Measurements from ENCODE around the gene PHLDB3.
"Not testable (repeated sequence)": the region's sequence is repeated elsewhere in the genome, so short reads cannot be mapped to it uniquely, and the experiment has no call there.

PHLDB3 gene

DNA sequence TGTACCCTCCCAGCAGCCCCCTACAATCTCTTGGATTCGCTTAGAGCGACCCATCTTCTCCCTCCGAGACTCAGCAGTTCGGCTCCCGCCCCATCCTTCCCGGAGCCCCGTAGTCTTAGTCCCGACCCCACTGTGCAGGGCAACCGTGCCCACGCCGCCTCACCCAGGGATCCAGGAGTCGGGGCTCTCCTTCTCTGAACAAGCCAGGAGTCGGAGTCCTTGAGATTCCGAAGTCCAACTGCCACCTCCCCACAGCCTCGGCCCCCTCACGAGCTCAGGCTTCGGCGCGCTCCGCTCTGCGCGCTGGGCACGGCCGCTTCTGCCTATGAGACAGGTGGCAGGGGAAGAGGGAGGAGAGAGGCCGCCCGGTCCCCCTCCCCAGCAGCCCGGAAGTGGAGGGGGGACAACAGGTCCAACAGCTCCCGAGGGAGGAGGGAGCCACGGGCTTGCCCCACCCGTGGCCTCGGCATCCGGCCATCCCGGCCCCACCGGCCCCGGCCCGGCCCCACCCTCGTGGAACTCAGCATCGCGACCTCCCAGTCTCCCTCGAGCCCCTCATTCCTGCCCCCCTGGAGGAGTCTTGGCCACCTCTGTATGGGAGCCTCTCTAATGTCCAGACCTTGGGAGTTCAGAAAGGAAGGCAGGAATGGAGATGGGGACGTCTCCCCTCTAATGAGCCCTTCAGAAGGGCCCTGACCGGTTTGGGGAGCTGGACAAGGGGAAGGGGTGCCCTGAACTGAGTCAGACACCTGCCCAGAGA lies at the start of gene PHLDB3:
Gene PHLDB3, minus strand, starts transcription at position 321 of the 760 bp plus-strand sequence. CDS start 628 bp downstream, outside the sequence.
- DNase-seq = peak in 16 of 51 donors; percentile 19 to 62 (median 42)

DNA sequence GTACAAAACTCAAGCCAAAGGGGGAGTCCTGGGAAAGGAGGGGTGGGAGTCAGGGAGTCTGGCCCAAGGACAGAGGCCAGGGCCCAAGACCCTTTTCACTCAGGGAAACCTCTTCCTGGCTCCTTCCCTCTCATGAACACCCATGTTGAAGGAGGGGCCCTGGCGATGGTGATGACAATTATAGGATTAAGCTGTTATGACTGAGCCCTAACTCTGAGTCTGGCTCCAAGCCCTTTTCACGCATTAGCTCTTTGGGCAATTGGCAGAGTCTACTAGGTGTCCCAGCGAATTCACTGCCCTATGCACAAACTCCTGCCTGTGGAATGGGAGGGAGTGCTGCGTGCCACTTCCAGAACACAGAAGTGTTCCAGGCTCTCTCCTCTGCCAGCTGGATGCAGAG lies 49.1 kb upstream of the PHLDB3 start:
- no peak for DNase-seq

DNA sequence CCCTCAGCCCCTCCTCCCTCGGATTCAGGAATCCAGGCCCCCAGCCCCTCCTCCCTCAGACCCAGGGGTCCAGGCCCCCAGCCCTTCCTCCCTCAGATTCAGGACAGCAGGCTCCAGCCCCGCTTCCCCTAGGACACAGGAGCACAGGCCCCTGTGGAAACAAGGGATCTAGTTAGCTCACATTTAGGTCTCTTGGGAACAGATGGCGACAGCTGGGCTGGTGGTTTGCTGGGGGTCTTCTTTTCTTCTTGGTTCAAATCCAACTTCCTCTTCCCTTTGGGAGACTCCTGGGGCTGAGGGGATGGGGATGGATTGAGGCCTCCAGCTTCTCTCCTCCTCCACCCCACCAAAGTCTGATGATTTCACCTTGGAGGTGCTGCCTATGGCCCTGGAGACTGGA lies 48.1 kb upstream of the PHLDB3 start:
- no peak for DNase-seq

DNA sequence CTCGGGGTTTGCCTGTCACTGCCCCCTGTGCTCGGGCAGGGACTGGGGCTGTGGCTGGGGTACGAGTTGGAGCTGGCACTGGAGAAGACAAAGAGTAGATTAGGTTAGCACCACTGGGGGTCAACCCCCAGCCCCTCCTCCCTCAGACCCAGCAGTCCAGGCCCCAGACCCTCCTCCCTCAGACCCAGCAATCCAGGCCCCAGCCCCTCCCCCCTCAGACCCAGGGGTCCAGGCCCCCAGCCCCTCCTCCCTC lies 47.6 kb upstream of the PHLDB3 start:
- no peak for DNase-seq

DNA sequence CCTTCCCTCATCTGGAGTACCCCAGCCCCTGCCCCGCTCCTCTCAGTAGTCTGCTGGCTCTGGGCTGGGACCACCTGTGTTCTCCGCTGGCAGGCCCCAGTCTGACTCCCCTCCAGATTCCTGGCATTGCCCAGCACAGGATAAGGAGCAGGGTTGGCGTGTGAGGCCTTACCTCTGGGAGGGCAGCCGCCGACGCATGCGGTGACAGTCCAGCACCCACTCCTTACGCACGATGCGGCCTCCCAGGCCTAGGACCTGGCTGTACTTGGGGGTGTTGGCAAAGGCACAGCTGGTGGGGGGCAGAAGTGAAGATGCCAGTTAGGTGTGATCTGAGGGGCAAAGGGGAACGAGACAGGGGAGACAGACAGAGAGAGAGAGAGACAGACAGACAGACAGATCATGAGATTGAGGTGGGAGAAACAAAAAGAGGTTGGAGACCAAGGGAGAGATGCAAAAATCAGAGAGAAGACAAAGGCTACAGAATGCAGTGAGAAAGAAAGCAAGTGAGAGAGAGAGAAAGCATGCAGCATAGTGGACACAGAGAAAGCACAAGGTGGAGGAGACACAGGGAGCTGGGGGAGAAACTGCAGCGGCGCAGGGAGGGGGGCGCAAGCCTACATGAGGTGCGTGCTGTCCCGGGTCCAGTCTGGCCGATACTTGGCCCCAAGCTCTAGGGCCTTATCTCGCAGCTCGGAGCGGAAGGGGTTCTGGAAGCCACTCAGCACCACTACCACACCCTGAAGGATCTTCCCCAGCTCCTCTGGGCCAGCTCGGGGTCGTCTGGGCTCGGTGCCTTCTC lies 47.1 kb upstream of the PHLDB3 start:
- no peak for DNase-seq

DNA sequence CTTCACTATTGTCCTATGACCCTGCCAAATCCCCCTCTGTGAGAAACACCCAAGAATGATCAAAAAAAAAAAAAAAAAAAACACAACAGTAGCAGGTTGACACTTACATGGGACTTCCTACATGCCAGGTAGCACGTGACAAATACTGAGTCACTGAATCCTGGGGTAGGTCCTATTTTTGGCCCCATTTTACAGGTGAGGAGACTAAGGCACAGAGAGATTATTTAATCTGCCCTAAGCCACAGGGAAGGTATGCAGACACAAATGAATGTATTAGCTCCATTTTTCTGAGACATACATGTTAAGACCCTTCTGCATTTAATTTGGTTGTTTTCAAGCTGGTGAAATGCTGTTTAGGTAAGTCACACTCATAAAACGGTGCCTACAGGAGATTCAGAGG lies 44.2 kb upstream of the PHLDB3 start:
- no peak for DNase-seq

DNA sequence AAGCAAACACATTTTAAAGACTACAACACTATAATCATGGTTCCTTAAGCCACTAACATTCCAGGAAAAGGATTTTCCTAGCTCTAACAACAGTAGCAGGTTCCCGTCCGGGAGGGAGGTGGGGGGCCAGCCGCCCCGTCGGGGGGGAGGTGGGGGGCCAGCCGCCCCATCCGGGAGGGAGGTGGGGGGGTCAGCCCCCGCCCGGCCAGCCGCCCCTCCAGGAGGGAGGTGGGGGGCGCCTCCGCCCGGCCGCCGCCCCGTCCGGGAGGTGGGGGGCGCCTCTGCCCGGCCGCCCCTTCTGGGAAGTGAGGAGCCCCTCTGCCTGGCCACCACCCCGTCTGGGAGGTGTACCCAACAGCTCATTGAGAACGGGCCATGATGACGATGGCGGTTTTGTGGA lies 43.4 kb upstream of the PHLDB3 start:
- DNase-seq = not testable (repeated sequence)

DNA sequence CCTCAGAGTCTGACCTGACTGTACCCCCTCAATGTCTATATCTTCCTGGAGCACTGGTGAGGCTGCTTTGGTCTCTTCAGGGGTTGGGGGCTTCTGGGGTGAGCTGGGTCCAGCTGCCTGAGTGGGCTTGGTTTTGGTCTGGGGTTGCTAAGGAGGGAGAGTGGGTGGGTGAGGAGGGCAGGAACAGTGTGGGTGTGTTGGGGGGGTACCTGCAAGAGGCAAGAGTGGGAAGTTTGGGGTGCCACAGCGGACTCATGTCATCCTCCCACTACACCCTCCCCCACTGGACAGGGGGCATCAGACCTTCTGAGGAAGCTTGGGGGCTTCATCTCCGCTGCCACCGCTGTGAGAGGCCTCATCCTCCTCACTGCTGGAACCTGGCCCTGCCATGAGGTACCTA lies 42.0 kb upstream of the PHLDB3 start:
- no peak for DNase-seq

DNA sequence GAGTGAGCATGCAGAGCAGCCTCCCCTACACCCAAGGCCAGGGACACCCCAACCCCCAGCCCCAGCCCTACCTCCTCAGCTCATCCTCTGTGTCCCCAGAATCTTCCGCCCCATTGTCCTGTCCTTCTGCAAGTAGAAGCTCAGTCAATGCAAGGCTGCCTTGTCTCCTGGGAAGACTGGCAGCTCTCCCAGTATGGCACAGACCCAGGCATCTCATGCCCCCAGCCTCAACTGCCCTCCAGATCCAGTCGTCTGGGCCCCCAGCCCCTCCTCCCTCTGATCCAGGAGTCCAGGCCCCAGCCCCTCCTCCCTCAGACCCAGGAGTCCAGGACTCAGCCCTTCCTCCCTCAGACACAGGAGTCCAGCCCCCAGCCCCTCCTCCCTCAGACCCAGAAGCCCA lies 41.4 kb upstream of the PHLDB3 start:
- peak in 18 of 51 donors; percentile 4 to 50 (median 18) for DNase-seq

DNA sequence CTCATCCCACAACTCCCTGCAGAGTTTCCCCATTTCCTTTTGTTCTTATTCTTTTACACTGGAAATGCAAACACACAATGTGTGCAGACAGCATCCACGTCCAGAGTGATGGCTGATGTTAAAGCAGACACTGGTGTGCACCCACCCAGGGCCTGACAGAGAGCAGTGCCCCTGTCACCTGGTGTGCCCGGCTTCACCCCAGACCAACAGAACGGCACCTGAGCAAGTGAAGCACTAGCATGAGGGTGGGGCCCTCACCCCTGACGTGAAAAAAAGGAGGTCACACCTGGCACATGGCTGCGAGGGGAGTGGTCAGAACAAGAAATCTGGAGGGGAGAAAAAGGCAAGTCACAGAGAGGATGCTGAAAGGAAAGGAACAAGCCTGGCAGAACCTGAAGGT lies 40.7 kb upstream of the PHLDB3 start:
- DNase-seq = no peak

DNA sequence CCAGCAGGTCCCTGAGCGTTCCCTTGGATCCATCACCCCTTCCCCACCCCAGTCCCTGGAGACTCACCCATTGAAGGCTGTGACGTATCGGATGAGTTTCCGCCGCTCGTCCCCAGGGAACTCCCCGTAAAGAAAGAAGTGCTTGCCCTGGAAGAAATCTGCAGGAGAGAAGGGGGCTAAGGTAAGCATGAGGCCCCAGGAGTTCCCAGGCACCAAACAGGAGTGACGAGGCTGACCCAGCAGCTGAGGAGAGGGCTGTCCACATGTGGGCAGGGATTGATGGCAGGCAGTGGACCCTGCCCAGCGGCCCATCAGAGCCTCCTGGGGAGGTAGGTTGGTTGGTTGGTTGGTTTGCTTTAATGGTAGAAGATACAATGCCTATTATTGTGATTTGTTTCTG lies 39.5 kb upstream of the PHLDB3 start:
- no peak for DNase-seq

DNA sequence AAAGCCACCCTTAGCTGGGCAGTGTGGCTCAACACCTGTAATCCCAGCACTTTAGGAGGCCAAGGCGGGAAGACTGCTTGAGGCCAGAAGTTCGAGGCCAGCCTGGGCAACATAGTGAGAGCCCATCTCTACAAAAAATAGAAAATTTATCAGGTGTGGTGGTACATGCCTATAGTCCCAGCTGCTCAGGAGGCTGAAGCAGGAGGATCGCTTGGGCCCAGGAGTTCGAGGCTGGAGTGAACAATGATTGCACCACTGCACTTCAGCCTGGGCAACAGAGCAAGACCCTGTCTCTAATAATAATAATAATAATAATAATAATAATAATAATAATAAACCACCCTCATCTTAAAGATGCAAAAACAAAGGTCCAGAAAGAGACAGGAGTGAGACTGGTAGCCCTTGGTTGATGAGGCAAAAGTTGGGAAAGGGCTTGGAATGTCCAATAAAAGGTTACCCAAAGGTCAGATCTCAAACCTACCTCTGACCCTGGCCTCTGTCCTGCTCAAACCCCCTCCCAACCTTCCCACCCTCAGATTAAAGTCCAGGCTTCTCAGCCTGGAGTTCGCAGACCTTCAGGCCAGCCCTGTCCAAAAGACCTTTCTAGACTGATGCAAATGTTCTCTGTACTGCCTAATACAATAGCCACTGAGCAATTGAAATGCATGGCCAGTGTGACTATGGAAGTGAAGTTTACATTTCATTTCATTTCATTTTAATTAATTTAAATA lies 37.5 kb upstream of the PHLDB3 start:
- no peak for DNase-seq

DNA sequence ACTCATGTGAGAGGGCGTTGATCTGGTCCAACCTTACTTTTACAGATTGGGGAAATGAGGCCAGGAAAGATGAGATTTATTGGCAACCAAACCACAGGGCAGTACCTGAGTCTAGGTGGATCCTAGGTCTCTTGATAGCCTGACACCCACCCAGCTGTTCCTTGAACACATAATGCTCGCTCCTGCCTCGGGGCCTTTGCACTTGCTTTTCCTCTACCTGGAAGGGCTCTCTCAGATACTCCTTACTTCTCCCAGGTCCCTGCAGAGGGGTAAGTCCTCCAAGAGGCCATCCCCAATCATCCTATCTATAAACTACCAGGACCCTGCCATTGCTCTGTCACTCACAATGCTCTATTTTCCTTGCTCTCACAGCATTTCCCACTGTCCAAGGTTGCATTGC lies 35.8 kb upstream of the PHLDB3 start:
- DNase-seq = no peak

DNA sequence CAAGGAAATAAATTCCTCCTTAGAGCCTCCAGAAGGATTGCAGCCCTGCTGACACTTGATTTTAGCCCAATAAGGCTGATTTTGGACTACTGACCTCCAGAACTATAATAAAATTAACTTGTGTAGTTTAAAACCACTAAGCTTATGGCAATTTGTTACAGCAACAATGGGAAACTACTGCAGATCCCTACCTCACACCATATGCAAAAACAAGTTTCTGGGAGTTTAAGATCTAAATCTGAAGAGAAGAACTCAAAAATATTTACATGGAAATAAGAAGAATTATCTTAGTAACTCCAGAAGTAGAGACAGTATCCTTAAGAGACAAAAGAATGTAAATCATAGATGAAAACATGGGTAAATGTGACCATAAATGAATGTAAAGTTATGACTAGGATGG lies 34.4 kb upstream of the PHLDB3 start:
- no peak for DNase-seq

DNA sequence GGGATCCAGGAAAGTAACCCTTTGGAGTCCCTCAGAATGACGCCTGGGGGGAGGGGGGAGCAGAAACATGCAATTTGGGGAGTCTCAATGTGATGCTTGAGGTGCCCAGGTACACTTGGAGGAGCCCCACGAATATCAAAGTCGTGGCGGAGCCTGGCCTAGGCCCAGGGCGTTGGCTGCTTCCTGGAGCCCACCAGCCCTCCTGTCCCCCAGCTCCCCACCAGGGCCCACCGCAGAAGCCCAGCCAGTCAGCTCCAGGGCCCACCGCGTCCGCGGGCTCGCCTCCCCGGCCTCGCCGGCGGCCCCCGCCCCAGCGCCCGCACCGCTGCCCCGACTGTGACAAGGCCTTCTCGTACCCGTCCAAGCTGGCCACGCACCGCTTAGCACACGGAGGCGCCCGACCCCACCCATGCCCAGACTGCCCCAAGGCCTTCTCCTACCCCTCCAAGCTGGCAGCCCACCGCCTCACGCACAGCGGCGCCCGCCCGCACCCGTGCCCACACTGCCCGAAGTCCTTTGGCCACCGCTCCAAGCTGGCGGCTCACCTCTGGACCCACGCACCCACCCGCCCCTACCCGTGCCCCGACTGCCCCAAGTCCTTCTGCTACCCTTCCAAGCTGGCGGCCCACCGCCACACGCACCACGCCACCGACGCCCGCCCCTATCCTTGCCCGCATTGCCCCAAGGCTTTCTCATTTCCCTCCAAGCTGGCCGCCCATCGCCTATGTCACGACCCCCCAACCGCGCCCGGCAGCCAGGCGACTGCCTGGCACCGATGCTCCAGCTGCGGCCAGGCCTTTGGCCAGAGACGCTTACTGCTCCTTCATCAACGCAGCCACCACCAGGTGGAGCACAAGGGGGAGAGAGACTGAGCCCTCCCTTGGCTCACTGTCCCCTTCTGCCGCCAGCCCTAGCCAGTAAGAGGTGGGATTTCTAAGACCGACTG lies 30.5 kb upstream of the PHLDB3 start:
- peak in 46 of 51 donors; percentile 4 to 76 (median 46) for DNase-seq

DNA sequence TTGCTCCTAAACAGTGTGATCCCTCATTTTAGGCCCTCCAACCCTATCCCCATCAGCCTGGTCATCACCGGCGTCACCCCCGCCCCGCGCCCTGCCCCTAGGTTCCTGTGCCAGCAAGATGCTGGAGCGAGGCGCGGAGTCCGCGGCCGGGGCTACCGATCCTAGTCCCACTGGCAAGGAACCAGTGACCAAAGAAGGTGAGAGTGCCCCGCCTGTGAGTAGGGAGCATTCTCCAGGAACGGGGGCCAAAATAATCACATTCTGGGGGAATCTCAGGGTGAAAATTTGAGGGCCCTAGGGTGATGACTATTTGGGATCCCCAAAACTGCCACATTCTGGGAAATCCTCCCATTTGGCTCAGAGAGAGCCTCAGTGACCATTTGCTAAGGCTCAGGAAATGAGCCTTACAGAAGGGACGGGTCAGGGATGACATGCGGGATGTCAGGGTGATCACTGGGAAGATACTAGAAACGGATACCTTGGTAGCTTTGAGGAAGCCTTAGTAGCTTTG lies 29.8 kb upstream of the PHLDB3 start:
- DNase-seq = peak in 4 of 51 donors; percentile 29 to 87 (median 45)

DNA sequence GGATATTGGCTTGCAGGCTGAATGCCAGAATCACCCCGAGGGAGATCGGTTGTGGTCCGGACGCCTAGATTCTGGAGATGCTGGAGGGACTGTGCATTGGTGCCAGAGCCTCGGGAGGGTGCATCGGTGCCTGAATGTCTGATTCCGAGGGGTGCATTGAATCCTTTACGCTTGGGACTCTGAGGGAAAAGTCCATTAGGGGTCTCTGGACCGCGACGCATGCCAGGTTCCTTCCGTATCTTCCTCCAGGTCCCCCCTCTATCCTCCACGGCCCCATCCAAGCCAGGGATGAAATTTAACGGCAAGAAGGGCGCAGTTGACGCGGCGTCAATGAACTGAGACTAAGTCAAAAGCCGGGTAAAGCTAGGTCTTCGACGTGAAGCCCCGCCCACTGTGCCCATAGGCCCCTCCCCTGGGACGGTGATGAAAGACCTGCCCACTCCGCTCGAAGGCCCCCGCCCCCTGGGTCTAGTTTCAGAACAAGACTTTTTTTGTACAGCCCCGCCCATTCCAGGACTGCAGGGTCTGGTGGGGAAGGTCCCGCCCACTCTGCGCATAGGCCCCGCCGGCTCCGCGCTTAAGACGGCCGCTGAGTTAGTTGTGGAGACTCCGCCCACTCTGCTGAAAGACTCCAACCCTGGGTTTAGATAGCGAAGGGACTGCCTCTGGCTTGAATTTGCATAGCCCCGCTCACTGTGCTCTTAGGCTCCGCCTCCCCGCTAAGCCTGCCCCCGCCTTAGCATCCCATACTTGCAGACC lies 29.2 kb upstream of the PHLDB3 start:
- DNase-seq = peak; percentile 51 to 98 (median 87)

DNA sequence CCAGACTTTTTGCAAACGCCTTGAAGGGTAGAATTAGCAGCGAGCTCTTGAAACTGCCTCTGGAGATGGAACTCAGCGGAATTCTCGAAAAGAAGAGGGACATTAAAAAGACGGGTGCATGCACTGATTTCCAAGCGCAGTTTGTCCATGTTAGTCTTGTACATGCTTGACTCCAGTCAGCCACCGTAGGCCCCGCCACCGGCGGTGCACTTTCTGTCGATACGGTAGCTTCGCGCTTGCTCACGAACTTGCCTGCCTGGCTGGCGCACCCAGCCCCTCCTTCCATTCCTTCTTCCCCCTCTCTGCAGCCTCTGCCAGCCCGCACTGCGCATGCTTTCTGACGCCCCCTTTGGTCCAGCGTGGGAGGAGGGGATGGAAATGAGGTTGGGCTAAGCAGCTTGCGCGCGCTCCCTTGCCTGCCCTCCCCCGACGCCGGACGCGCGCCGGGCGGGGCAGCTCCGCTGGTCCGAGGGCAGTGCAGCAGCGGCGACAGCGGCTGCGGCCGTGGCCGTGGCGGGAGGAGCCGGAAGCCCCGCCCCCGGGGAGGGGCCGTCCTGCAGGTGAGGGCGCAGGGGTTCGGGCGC lies 28.5 kb upstream of the PHLDB3 start, which contains the start of gene ZNF575:
Gene ZNF575, plus strand, starts transcription at position 227 of the 584 bp plus-strand sequence. CDS start 1,235 bp downstream, outside the sequence.
- DNase-seq = peak; percentile 59 to 95 (median 85)

DNA sequence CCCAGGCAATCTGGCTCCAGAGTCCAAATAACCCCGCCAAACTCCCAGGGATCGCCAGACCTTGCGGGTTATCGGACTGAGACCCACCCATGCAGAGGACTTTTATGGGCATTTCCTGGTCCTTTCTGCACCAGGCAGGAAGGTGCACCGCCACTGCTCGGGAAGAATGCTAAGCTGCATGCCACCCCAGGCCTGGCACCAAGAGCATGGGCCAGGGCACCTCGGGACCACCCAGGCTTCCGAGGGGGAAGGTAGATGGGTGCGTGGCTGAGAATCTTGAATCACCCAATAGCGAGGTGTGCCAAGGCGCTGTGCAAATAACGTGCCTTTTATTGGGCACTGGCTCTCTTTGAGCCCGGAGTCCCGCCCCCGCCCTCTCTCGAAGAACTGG lies 28.0 kb upstream of the PHLDB3 start:
- DNase-seq = peak in 29 of 51 donors; percentile 33 to 78 (median 57)
